ENCODE data around the gene PXT1.

PXT1 gene

DNA sequence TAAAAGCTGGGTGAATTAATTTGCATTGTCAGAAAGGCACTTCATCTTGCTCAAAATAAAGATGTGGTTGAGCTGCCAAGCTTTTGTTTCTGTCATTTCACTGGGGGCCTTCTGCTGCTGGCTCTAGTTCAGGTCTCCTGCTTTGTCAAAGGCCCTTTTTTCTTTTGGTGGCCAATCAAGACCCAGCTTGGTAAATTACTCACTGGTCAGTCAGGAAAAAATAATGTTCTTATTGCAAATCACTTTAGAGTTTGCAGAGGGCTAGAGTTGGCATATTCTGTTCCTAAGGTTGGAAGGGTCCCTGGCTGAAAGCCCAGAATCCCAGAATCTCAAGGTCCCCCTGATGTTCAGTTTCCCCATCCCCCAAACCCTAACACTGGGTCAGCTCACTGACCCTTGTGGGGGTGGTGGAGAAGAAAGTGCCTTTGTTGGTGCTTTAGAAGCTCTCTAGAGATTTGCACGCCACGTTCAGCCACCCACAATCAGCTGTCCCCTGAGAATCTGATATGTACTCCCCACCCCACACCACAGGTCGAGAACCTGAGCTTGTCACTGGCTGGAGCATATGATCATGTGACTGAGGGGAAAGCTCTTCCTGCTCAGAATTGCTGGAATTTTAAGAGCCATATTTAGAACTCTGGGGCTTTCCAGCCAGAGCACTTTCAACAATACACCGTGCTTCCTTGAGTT is 84.3 kb downstream of the PXT1 start:
- Histone ChIP-seq H2AK5ac (ENCODE audit: low read length) (no peak overlapping the region), H3K56ac (ENCODE audit: low read length) (no peak overlapping the region), H3K27ac (ENCODE audit: low read depth, low read length) (no peak overlapping the region)

DNA sequence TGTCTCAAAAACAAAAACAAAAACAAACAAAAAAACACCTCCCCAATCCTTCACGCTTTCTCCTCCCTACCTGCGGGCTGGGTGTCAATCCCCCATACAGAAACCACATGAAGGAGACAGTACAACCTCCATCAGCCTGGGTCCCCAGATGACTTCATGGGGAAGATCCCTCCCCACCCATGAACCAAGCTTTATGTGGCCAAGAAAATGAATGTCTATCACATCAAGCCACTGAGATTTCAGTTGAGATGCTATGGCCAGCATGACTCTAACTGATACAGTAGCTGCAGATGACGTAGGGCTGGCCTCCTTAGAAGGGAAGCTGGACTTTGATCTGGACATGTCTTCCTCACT is 84.8 kb downstream of the PXT1 start:
- Histone ChIP-seq H2AK5ac (ENCODE audit: low read length) (no peak overlapping the region), H3K79me1 (ENCODE audit: low read length) (no peaks in the 10 kb centered on the region), H3K4me1 (ENCODE audit: control insufficient read depth, low read depth, low read length) (no peaks in the 10 kb centered on the region), H3K36me3 (ENCODE audit: control insufficient read depth, insufficient read depth, low read length) (no peaks in the 10 kb centered on the region), H2BK5ac (ENCODE audit: low read length) (no peak overlapping the region), H3K9ac (ENCODE audit: low read length) (no peak overlapping the region), H3K18ac (ENCODE audit: low read length) (no peak overlapping the region), H4K8ac (ENCODE audit: low read depth, low read length) (no peak overlapping the region), H3K79me2 (ENCODE audit: control insufficient read depth, insufficient read depth, low read length) (no peaks in the 10 kb centered on the region), H3K56ac (ENCODE audit: low read length) (no peak overlapping the region), H3K4me3 (ENCODE audit: low read length) (no peak overlapping the region), H4K5ac (ENCODE audit: low read length) (no peak overlapping the region), H3K27ac (ENCODE audit: low read depth, low read length) (no peak overlapping the region), H3K23ac (ENCODE audit: low read length) (no peak overlapping the region), H3K4me2 (ENCODE audit: low read length) (no peak overlapping the region), H3K4ac (ENCODE audit: low read depth, low read length) (no peak overlapping the region), H2BK15ac (replicated peaks; ENCODE audit: low read depth) (no peak overlapping the region), H3K27me3 (ENCODE audit: insufficient read depth, low read length, poor library complexity) (no peaks in the 10 kb centered on the region), H2BK120ac (ENCODE audit: low read depth, low read length) (no peak overlapping the region)
- no CpG with 5 or more reads among the region's 3 CpGs for WGBS (ENCODE audit: extremely low coverage, insufficient coverage, low lambda C conversion rate)
- no peak for DNase-seq

More for the DNA sequence above, 84.3 kb downstream of the PXT1 start:
- Histone ChIP-seq H3K79me1 (ENCODE audit: low read length) (no peaks in the 10 kb centered on the region), H3K18ac (ENCODE audit: low read length) (no peak overlapping the region), H3K9ac (ENCODE audit: low read length) (no peak overlapping the region), H4K8ac (ENCODE audit: low read depth, low read length) (no peak overlapping the region), H2BK5ac (ENCODE audit: low read length) (no peak overlapping the region), H3K4me3 (ENCODE audit: low read length) (no peak overlapping the region), H3K79me2 (ENCODE audit: control insufficient read depth, insufficient read depth, low read length) (no peaks in the 10 kb centered on the region), H3K23ac (ENCODE audit: low read length) (no peak overlapping the region), H3K27me3 (ENCODE audit: insufficient read depth, low read length, poor library complexity) (no peaks in the 10 kb centered on the region), H3K4ac (ENCODE audit: low read depth, low read length) (no peak overlapping the region), H2BK15ac (replicated peaks; ENCODE audit: low read depth) (no peak overlapping the region), H2BK120ac (ENCODE audit: low read depth, low read length) (no peak overlapping the region), H3K4me1 (ENCODE audit: control insufficient read depth, low read depth, low read length) (no peaks in the 10 kb centered on the region), H3K4me2 (ENCODE audit: low read length) (no peak overlapping the region), H3K36me3 (ENCODE audit: control insufficient read depth, insufficient read depth, low read length) (no peaks in the 10 kb centered on the region), H4K5ac (ENCODE audit: low read length) (no peak overlapping the region)
- WGBS (ENCODE audit: extremely low coverage, insufficient coverage, low lambda C conversion rate): no CpG with 5 or more reads among the region's 4 CpGs
- no peak for DNase-seq

DNA sequence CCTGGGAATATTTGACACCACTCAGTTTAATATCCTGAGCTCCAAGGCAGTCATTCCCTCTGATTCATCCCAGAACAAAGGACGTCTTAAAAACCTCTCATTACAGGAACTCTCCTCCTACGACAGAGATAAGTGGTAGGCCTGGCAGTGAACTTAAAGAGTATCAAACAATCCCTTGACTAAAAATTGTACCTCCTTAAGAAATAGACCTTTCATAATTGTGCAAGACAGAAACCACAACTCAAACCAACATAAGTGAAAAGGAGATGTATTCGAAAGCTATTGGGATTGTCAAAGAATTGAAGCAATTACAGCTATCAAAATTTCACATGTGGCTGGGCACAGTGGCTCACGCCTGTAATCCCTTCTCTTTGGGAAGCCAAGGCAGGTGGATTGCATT is 86.8 kb downstream of the PXT1 start:
- Histone ChIP-seq H2BK5ac (ENCODE audit: low read length) (no peak overlapping the region), H2BK120ac (ENCODE audit: low read depth, low read length) (no peak overlapping the region), H3K4me2 (ENCODE audit: low read length) (no peak overlapping the region), H3K27ac (ENCODE audit: low read depth, low read length) (no peak overlapping the region), H3K23ac (ENCODE audit: low read length) (no peak overlapping the region), H3K36me3 (ENCODE audit: control insufficient read depth, insufficient read depth, low read length) (no peaks in the 10 kb centered on the region), H4K8ac (ENCODE audit: low read depth, low read length) (no peak overlapping the region), H3K56ac (ENCODE audit: low read length) (no peak overlapping the region), H3K9ac (ENCODE audit: low read length) (no peak overlapping the region), H2BK15ac (replicated peaks; ENCODE audit: low read depth) (no peak overlapping the region), H3K4ac (ENCODE audit: low read depth, low read length) (no peak overlapping the region), H3K27me3 (ENCODE audit: insufficient read depth, low read length, poor library complexity) (no peaks in the 10 kb centered on the region), H3K18ac (ENCODE audit: low read length) (no peak overlapping the region), H3K4me3 (ENCODE audit: low read length) (no peak overlapping the region), H3K79me2 (ENCODE audit: control insufficient read depth, insufficient read depth, low read length) (no peaks in the 10 kb centered on the region), H3K4me1 (ENCODE audit: control insufficient read depth, low read depth, low read length) (no peaks in the 10 kb centered on the region), H2AK5ac (ENCODE audit: low read length) (no peak overlapping the region), H3K79me1 (ENCODE audit: low read length) (no peaks in the 10 kb centered on the region), H4K5ac (ENCODE audit: low read length) (no peak overlapping the region)
- no CpG with 5 or more reads among the region's 4 CpGs for WGBS (ENCODE audit: extremely low coverage, insufficient coverage, low lambda C conversion rate)
- DNase-seq: no peak

DNA sequence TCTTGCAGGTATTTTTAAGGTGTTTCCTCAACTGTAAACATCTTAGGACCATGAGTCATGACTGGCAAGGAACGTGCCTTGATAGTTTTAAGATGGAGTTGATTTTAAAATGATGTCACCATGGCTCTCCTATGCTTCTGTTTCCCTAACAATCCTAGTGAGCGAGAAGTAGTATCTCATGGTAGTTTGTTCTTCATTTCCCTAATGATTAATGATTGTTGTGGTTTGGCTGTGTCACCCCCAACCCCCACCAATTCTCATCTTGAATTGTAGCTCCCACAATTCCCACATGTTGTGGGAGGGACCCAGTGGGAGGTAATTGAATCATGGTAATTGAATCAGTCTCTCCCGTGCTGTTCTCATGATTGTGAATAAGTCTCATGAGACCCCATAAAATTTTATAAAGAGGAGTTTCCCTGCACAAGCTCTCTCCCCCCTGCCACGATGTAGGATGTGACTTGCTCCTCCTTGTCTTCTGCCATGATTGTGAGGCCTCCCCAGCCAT is 89.2 kb downstream of the PXT1 start:
- Histone ChIP-seq H3K79me2 (ENCODE audit: control insufficient read depth, insufficient read depth, low read length) (no peaks in the 10 kb centered on the region), H3K4me2 (ENCODE audit: low read length) (no peak overlapping the region), H3K23ac (ENCODE audit: low read length) (no peak overlapping the region), H3K27ac (ENCODE audit: low read depth, low read length) (no peak overlapping the region), H3K27me3 (ENCODE audit: insufficient read depth, low read length, poor library complexity) (no peaks in the 10 kb centered on the region), H4K8ac (ENCODE audit: low read depth, low read length) (no peak overlapping the region), H3K18ac (ENCODE audit: low read length) (no peak overlapping the region), H4K5ac (ENCODE audit: low read length) (no peak overlapping the region), H3K9ac (ENCODE audit: low read length) (no peak overlapping the region), H3K4me3 (ENCODE audit: low read length) (no peak overlapping the region), H2BK15ac (replicated peaks; ENCODE audit: low read depth) (no peak overlapping the region), H2AK5ac (ENCODE audit: low read length) (no peak overlapping the region), H2BK120ac (ENCODE audit: low read depth, low read length) (no peak overlapping the region), H3K36me3 (ENCODE audit: control insufficient read depth, insufficient read depth, low read length) (no peaks in the 10 kb centered on the region), H2BK5ac (ENCODE audit: low read length) (no peak overlapping the region), H3K4me1 (ENCODE audit: control insufficient read depth, low read depth, low read length) (no peaks in the 10 kb centered on the region), H3K79me1 (ENCODE audit: low read length) (no peaks in the 10 kb centered on the region), H3K56ac (ENCODE audit: low read length) (no peak overlapping the region), H3K4ac (ENCODE audit: low read depth, low read length) (no peak overlapping the region)
- no peak for DNase-seq
- no CpG with 5 or more reads among the region's 4 CpGs for WGBS (ENCODE audit: extremely low coverage, insufficient coverage, low lambda C conversion rate)

DNA sequence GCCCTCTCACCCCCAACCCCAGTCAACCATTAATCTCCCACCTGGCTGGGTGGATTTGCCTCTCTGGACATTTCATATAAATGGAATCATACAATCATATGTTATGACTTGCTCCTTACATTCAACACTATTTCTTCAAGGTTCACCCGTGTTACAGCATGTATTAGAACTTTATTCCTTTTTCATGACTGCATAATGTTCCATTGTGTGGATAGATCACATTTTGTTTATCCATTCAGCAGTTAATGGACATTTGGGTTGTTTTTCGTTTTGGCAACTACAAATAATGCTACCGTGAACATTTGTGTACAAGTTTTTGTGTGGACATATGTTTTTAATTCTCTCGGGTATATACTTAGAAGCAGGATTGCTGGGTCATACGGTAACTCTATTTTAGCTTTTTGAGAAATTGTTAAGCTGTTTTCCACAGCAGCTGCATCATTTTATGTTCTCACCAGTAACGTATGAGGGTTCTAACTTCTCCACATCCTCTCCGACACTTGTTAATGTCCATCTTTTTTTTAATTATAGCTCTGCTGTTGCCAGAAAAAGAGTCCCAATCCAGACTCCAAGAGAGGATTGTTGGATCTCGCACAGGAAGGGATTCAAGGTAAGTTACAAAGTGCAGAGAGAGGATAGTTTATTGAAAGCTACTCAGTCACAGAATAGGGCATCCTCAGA is 90.0 kb downstream of the PXT1 start:
- Histone ChIP-seq H3K9ac (ENCODE audit: low read length) (no peak overlapping the region), H3K4ac (ENCODE audit: low read depth, low read length) (no peak overlapping the region), H3K27ac (ENCODE audit: low read depth, low read length) (no peak overlapping the region), H3K4me3 (ENCODE audit: low read length) (no peak overlapping the region), H3K79me1 (ENCODE audit: low read length) (no peaks in the 10 kb centered on the region), H4K5ac (ENCODE audit: low read length) (no peak overlapping the region), H3K79me2 (ENCODE audit: control insufficient read depth, insufficient read depth, low read length) (no peaks in the 10 kb centered on the region), H3K56ac (ENCODE audit: low read length) (no peak overlapping the region), H3K36me3 (ENCODE audit: control insufficient read depth, insufficient read depth, low read length) (no peaks in the 10 kb centered on the region), H3K4me2 (ENCODE audit: low read length) (no peak overlapping the region), H2BK5ac (ENCODE audit: low read length) (no peak overlapping the region), H3K18ac (ENCODE audit: low read length) (no peak overlapping the region), H2BK15ac (replicated peaks; ENCODE audit: low read depth) (no peak overlapping the region), H3K4me1 (ENCODE audit: control insufficient read depth, low read depth, low read length) (no peaks in the 10 kb centered on the region), H4K8ac (ENCODE audit: low read depth, low read length) (no peak overlapping the region), H3K23ac (ENCODE audit: low read length) (no peak overlapping the region), H3K27me3 (ENCODE audit: insufficient read depth, low read length, poor library complexity) (no peaks in the 10 kb centered on the region), H2BK120ac (ENCODE audit: low read depth, low read length) (no peak overlapping the region), H2AK5ac (ENCODE audit: low read length) (no peak overlapping the region)
- no CpG with 5 or more reads among the region's 8 CpGs for WGBS (ENCODE audit: extremely low coverage, insufficient coverage, low lambda C conversion rate)
- DNase-seq: no peak
